Right lung (tissue), 5 donors: Measurements from ENCODE around the gene ARAP1. TPM values are rescaled to one million over a fixed set of nuclear protein-coding genes. Genes with fewer than 3 reads are reported as not detected.
A peak's percentile ranks its signal among the peaks of the same experiment; 100 is the strongest.

ENCODE experiments used
- DNase-seq, 2 donors: peaks; one replicate each; pipeline ENCODE4 v3.0.0-alpha.2; 2013
- polyA plus RNA-seq, 5 donors: library from polyadenylated mRNA; unstranded; fragments of 120-200 nt; gene quantifications; one replicate each; pipeline versions ENCODE4 v1.2.1 to v1.2.3, GENCODE V29; 2013; ENCODE audit warnings: inconsistent platforms in 1 of 5, low replicate concordance in 1 of 5; ENCODE audit not compliant: insufficient read length in 5 of 5, insufficient read depth in 1 of 5

Gene ARAP1
- polyA plus RNA-seq, 5 donors = 66.9 to 107 (median 89.0) TPM

DNA sequence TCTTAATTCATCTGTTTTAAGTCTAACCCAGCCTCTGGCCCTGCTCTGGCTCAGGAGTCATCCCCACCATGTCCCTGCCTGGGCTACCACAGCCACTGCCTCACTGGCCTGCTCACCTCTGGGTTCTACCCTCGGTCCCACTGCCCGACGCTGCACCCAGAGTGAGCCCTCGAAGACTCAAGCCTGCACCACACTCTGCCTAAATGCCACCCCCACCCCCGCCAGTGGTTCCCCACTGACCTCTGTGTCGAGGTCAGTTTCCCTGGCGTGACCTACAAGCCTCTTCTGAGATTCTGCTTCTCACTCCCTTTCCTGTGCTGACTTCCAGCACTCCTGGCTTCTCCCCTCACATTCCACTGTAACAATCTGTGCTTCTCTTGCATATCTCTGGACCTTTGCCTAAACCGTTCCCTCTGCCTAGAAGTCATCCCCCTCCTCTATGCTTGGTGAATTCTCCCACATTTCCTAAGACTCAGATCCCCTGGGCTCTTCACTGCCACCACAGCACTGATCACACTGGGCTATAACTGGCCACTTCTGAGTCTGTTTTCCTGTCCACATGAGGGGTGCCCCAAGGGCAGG is 65.5 kb downstream of the ARAP1 start:
- DNase-seq = no peak

GRCh38 chr11:72685560-72686480 is 66.4 kb downstream of the ARAP1 start:
- DNase-seq = peak; percentile 71 to 76

GRCh38 chr11:72684236-72684912 is 67.8 kb downstream of the ARAP1 start:
- DNase-seq = no peak

GRCh38 chr11:72683782-72684200 is 68.4 kb downstream of the ARAP1 start:
- no peak for DNase-seq

- no peak for DNase-seq
Measured at GRCh38 chr11:72682858-72683243, 69.4 kb downstream of the ARAP1 start.

GRCh38 chr11:72682238-72682857 is 69.9 kb downstream of the ARAP1 start:
- DNase-seq = no peak

DNA sequence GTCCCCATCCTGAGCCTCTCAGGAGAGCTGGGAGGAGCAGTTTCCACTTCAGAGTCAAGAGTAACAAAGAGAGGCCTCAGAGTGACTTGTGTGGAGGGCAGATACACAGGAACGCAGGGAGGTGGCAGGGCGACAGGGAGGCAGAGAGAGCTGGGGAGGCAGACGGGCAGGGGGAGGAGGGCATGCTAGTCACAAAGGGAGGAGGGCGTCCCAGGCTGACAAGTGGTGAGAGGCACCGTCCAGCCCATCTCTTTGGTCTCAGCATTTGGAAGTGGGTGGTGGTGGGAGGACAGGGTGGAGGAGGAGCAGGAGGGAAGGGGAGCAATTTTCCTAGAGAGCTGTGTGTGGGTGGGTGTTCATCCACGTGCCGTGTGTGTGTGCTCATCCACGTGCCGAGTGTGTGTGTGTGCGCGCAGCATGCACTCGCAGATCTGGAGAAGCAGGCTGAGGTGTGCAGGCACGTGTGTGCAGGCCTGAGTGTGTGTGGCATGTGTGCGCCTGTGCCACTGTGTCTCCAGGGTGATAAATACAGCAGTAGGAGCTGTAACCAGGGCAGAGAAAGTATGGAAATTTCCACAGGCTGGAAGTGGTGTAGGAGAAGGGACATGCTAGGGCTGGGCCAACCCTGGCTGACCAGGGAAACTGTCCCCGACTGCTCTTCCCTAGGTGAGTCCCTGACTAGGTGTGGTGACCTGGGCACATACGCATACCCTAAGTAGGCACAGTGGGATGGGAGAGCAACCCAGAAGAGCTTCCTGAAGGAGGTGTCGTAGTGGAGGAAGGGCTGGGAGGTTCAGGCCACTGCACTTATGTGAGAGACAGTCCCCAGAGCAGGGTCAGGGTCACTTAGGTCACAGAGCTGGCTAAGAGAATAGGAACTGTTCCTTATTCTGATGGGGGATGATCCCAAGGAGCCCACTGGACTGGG is 70.7 kb downstream of the ARAP1 start:
- no peak for DNase-seq

- no peak for DNase-seq
Measured at GRCh38 chr11:72680624-72681158, 71.5 kb downstream of the ARAP1 start.

GRCh38 chr11:72679869-72680268 is 72.3 kb downstream of the ARAP1 start:
- DNase-seq = no peak

- no peak for DNase-seq
Measured at GRCh38 chr11:72678524-72678923, 73.7 kb downstream of the ARAP1 start.

- peak; percentile 58 to 60 for DNase-seq
Measured at GRCh38 chr11:72676861-72677341, 75.3 kb downstream of the ARAP1 start.

DNA sequence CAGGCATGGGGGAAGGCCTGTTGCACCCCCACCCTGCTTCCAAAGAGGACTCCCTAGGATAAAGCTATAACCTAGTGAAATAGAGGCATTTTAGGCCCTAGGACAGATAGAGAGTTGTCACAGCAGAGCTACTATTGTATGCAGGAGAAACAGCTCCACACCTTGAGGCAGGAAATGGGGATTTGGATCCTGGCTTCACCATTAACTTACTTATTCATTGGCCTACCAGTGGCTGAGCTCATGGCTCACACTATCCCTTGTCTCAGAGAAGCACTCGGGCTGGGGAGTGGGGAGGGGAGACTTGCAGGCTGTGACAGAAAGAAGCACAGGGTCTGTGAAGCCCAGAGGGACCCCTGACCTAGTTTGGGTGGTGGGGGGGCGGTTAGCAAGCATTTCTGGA is 77.0 kb downstream of the ARAP1 start:
- no peak for DNase-seq

GRCh38 chr11:72673943-72674828 is 78.0 kb downstream of the ARAP1 start, which contains the start of gene PDE2A:
PDE2A (minus strand) TSS chr11:72674422; CDS start chr11:72674207, 215 bp downstream.
- no peak for DNase-seq

DNA sequence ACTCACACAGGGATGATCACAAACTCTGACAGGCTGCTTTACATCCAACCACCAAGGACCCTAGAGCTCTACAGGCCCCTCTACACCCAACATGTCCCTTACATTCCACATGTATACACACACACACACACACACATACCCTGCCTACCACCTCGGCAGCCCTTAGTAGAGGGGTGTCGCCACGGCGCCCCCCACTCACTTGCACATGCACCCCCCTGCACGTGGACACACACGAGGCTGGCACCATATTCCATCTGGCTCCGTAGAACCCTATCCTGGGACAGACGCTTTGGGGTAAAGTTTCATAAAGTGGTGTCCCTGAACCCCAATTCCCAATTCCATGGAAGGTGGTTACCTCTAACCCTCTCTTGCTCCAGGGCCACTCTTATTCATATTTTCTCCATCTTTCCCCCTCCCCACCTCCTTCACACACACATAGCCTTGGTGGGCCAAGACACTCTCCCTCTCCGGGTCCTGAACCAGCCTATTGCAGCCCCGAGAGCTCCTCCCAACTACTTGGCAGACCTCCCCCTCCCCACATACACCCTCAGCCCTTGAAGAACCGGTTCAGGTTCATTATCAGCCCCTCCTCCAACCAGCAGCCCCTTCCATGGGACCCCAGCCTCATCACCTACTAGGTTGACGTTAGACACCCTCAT is 78.8 kb downstream of the ARAP1 start:
- no peak for DNase-seq

DNA sequence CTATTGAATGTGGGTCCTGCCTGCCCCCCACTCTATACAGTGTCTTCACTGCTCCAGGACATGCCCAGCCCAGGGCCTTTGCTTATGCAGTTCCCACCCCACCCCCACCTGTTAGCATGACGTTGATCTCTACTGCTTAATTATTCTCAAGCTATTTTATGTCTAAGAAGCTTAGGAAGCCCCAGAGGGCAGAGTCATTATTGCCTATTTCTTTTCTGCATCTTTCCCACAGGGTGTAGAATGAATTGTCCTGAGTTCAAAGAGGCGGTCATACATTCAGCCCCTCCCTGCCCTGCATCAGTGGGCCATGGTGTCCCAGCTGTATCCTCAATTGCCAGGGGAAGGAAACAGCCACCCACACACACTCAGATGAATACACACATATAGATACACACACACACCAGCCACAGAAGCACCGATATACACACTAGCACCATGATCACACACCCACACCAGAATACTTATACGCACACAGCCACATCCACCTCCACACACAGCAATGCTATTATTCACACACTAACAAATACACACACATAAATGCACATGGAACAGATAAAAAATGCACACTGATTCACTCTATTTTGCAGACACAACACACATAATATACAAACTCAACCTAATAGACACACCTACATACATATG is 79.5 kb downstream of the ARAP1 start:
- DNase-seq = no peak

- no peak for DNase-seq
Measured at GRCh38 chr11:72671152-72672099, 80.8 kb downstream of the ARAP1 start.

DNA sequence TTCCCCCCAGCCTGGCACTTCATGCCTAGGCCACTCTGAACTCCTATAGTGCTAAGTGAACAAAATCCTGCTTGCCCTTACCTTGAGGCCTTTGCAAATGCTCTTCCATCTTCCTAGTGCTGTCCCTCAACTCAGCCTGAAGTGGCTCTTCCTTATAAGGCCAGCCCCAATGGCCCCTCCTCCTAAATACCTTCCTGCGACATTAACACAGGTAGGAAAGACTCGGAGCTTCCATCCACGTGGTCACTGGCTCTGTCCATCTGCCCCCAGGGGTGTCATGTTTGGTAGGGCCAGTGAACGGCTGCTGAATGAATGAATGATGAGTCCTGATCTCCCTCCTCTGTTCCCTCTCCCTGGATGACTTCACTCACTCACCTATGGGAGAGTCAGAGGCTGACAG is 82.2 kb downstream of the ARAP1 start:
- no peak for DNase-seq
